Measurements from ENCODE around the gene GHRL.
"Not testable (repeated sequence)": the region's sequence is repeated elsewhere in the genome, so short reads cannot be mapped to it uniquely, and the experiment has no call there.

GHRL gene

GRCh38 chr3:10298064-10298463 lies 5.3 kb upstream of the GHRL start:
- DNase-seq (ENCODE audit: low spot score): not testable (repeated sequence)

DNA sequence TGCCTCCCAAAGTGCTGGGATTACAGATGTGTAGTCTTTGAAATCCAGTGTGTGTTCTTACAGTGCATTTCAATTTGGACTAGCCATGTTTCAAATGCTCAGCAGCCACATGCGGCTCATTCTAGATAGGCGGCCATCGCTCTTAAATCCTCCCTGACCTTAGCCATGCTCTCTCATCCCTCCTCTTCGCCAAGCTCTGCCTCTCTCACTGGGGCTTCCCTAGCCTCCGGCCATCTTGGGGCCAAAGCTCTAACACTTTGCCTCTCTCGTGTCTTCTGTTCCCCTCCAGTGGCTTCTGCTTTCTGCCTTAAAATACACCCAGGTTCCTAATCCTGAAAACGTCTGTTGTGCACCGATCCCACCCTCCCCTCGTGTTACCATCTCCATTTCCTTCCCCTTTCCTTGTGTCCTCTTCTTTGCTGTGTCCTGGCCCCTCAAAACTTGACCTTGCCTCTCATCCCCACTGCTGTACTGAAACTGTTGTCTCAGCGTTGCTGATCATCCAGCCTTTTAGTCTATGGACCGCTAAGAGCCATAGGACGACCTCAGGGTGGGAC lies 1.4 kb upstream of the GHRL start:
- no peak for DNase-seq (ENCODE audit: low spot score)

DNA sequence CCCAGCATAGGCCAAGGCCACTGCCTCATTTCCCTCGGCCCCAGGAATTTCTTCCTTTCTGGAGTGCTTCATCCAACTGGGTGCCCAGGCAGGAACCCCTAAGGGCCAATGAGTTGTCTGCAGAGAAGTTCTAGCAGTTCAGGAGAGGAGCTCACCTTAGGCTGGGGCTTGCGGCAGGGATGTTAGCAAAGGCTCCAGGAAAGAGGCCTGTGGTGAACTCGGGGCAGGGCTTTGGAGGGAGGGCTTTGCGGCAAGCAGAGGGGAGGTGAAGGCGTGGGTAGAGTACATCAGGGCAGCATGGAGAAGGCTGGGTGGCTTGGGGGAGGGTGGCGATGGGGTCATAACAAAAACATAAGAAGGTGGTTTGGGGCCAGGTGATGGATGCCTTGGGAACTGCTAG lies 1.1 kb downstream of the GHRL start:
- no peak for DNase-seq (ENCODE audit: low spot score)

GRCh38 chr3:10290481-10291176 lies 2.1 kb downstream of the GHRL start:
- DNase-seq (ENCODE audit: low spot score): no peak

- no peak for DNase-seq (ENCODE audit: low spot score)
Measured at GRCh38 chr3:10289787-10290355, 2.9 kb downstream of the GHRL start.

- no peak for DNase-seq (ENCODE audit: low spot score)
Measured at GRCh38 chr3:10289077-10289476, 3.7 kb downstream of the GHRL start.

GRCh38 chr3:10288575-10288960 lies 4.2 kb downstream of the GHRL start:
- DNase-seq (ENCODE audit: low spot score): no peak

- DNase-seq (ENCODE audit: low spot score): no peak
Measured at GRCh38 chr3:10287936-10288574, 4.7 kb downstream of the GHRL start.

GRCh38 chr3:10286596-10287295 lies 6.0 kb downstream of the GHRL start:
- peak; percentile 24 for DNase-seq (ENCODE audit: low spot score)

- no peak for DNase-seq (ENCODE audit: low spot score)
Measured at GRCh38 chr3:10286133-10286524, 6.6 kb downstream of the GHRL start.

DNA sequence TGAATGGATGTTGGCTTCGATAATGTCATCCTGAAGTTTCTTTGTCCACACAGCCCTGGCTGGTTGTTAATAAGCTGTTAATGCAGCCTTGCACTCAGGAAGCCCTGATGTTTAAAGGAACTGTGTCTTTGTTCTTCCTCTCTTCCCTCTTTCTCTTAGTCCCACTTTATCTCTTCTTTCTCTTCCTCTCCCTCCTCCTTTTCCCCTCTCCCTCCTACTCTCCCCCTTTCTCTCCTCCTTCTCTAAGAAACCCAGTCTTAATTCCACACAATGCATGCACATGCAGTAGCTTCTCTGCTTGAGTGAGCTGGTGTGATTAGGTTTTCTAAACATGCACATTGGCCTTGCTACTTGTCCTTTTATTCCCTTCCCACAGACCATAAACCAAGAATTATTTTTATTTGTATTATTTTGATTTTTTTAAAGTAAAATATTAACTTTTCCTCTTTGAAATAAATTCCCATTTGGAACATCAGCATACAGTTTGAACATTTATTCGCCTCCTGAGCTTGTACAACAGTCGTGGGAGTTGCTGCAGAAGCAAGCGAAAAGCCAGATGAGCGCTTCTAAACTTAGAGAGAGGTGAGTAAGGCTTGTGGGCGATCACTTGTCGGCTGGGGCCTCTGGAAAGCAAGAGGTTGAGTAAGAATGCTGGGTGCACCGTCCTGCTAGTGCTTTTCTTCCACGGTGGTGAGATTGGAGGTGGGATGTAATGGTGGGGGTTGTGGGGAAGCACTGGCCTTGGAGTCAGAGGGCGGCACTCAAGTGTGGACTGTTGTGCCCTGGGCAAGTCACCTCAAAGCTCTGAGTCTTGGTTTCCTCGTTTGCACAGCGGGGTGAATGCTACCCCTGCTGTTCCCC lies 7.2 kb downstream of the GHRL start:
- no peak for DNase-seq (ENCODE audit: low spot score)

DNA sequence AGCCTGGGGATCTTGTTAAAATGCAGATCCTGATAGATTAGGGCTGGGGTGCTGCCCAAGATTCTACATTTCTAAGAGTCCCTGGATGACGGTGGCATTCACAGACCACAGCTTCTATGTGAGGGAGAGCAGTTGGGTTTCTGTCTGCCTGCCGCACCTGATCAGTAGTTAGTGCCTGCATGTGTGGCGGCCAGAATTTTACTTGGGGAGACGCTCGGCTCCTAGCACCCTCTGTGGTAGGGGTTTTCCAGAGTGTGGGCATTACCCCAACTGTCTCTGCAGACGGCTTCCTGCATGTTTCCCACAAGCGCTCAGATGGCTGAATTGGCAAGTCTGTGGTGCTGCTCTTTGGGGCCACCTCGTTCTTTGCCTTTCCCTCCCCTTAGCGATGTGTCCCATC lies 8.3 kb downstream of the GHRL start:
- no peak for DNase-seq (ENCODE audit: low spot score)

DNA sequence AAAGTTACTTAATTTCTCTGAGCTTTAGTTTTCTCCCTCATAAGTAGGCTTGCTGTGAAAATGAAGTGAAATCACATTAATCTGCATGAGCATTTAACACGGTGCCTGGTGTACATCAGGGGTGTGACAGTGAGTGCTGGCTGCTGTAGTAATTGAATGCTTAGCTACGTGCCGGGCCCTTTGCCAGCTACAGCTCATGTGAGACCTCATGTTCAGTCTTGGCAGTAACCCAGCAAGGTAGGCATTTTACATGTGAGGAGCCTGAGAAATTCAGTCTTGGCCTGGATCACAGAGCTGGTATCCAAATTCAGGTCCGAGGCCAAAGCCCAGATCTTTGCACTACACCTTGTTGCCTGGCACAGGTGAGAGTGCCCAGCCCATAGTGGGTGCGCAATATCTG lies 9.1 kb downstream of the GHRL start:
- DNase-seq (ENCODE audit: low spot score): no peak

DNA sequence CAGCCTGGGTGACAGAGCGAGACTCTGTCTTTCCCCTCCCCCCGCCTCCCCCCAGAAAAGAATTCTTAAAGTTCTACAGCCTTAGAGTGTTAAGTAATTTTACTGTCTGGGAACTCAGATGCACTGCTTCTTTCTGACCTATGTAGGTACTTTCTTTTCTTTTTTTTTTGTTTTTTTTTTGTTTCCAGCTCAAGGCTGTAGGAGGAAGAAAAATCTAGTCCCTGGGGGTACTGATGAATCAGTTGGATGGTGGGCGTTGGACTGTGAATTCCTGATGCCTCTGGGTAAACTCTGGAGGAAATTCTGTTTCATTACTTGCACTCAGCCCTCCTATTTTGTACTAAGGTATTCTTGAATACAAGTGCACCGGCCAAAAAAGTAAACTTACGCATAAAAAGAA lies 10.8 kb downstream of the GHRL start:
- DNase-seq (ENCODE audit: low spot score): no peak

- DNase-seq (ENCODE audit: low spot score): no peak
Measured at GRCh38 chr3:10280571-10280970, 12.2 kb downstream of the GHRL start.

GRCh38 chr3:10280177-10280529 lies 12.6 kb downstream of the GHRL start:
- no peak for DNase-seq (ENCODE audit: low spot score)

DNA sequence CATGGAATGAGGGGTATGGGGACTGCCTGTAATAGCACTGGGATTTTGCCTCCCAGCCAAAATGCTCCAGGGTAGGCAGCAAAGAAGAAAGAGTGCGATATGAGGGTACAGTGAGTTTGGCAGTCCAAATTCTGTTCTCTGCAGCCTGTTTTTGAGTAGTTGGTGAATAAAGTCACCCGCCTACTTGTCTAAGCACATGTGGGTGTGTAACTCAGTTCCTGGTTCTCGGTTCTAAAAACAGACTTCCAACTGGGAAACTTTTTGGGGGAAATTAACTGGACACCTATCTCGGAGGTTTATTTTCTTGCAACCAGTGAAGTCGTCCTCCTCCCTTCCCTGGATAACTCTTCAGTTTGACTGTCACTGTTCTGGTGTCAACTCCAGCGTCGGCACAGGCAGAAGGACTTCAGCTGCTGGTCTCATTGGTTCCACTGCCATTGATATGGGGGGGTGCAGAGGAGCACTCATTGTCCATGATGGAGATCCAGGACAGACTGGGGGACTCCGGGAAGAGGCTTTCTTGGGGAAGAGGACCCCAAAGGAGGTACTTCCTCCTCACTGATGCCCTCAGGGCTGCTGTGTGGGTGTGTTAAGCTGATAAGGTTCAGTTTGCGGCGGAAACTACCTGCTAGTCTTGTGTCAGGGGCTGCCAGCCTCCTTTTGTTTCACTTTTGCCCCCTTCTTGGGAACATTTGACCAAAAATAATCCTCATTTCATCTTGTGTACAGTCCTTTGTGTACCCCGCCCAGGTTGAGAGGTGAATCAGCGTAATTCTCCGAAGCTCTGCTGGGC lies 13.2 kb downstream of the GHRL start:
- no peak for DNase-seq (ENCODE audit: low spot score)

DNA sequence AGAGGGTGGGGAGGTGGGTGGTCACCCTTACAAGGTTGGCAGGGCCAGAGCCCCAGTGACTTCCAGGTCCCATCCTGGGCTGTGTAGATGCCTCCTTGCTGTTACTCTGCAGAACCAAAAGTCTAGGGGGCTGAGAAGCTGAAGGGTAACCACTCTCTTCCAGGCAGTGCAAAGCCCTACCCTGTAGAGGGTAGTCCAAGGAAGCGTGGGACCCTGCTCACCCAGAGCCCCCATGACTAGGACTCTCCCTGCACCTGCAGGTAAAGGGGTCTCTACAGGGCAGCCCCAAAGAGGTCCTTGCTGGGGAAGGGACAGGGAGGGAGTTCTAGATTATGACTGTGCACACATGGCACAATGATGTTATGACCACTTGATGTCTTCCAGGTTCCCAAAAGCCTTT lies 14.2 kb downstream of the GHRL start:
- DNase-seq (ENCODE audit: low spot score): no peak

DNA sequence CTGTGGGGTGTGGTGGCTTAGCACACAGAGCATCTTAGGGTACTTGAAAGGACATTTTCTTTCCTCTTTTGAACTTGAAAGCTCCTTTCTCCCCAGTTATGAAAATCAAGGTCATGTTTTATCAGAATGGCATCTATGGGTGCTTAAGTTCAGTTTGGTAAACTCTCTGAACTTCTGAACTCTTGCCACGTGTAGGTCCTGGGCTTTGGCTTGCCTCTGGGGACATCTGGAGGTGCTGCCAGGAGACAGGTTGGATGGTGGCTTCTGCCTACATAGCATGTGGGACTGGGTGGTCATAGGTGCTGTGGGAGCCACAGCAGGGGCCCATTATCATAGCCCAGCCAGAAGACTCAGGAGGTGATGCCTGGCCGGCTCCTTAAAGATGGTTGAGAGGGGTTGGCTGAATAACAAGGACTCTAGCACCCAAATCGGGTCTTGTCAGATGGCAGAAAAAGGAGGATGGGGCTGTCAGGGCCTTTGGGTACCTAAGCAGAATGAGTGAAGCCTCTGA lies 15.6 kb downstream of the GHRL start:
- no peak for DNase-seq (ENCODE audit: low spot score)

- no peak for DNase-seq (ENCODE audit: low spot score)
Measured at GRCh38 chr3:10274601-10275000, 18.1 kb downstream of the GHRL start.
